Measurements from ENCODE around the gene UGT2A2.

GRCh38 chr4:69601065-69601464 lies 38.4 kb downstream of the UGT2A2 start:
- TF ChIP-seq EP300 (IDR thresholded peaks at IDR 0.05; ENCODE audit: low read depth) (no peak), CTCF (IDR thresholded peaks at IDR 0.05) (no peak)

All from transverse colon (tissue), 3 donors.